Measurements from ENCODE around the gene MAGT1. TPM values are rescaled to one million over a fixed set of nuclear protein-coding genes. Genes with fewer than 3 reads are reported as not detected.

Gene MAGT1
- polyA plus RNA-seq, 1 donor (not counting 4 experiments of a cell fraction or from before 2014, with no cell fraction given): 55.4 TPM

- no peaks in the 10 kb centered on the region for H3K36me3 ChIP-seq (ENCODE audit: control insufficient read depth in 2 of 2, extremely low read depth in 1 of 2, insufficient read depth in 2 of 2, low read length in 2 of 2)
- no peak overlapping the region for H3K9ac ChIP-seq (ENCODE audit: control insufficient read depth, extremely low read depth, insufficient read depth, low read length)
- H3K9me1 ChIP-seq (ENCODE audit: control insufficient read depth, extremely low read depth, insufficient read depth, low read length): no peaks in the 10 kb centered on the region
- H4K20me1 ChIP-seq (ENCODE audit: control insufficient read depth, extremely low read depth, insufficient read depth, low read length): no peaks in the 10 kb centered on the region
- H3K27ac ChIP-seq (ENCODE audit: control insufficient read depth, insufficient read depth, low read length): no peak overlapping the region
- TF ChIP-seq EZH2 (IDR thresholded peaks at IDR 0.05; ENCODE audit: low read length) (no peak), CTCF (optimal IDR thresholded peaks at IDR 0.05 in 1 of 3, IDR thresholded peaks at IDR 0.05 in 1 of 3, conservative IDR thresholded peaks at IDR 0.05 in 1 of 3; ENCODE audit: extremely low read depth in 1 of 3, insufficient read depth in 2 of 3, low read length in 3 of 3) (no peak)
- no peaks in the 10 kb centered on the region for H3K27me3 ChIP-seq (ENCODE audit: control insufficient read depth, extremely low read depth, insufficient read depth, low read length)
- no peak overlapping the region for H3K4me3 ChIP-seq (ENCODE audit: control insufficient read depth in 2 of 3, extremely low read depth in 1 of 3, insufficient read depth in 2 of 3, low read depth in 1 of 3, low read length in 3 of 3)
- no peak overlapping the region for H3K4me2 ChIP-seq (ENCODE audit: control insufficient read depth, extremely low read depth, insufficient read depth, low read depth, low read length)
- DNase-seq (ENCODE audit: low read depth, low spot score) (no peak), FAIRE-seq (no peak)
- H2AFZ ChIP-seq (ENCODE audit: control insufficient read depth, low read length): no peak overlapping the region
- dilution Hi-C loops (cut with MboI; ENCODE audit: extremely low pct_ligation_motif_present, low sequenced_read_pairs): no loop called here
- no peaks in the 10 kb centered on the region for H3K4me1 ChIP-seq (ENCODE audit: control insufficient read depth, extremely low read depth, insufficient read depth, low read length)
- H3K9me3 ChIP-seq (ENCODE audit: control insufficient read depth, low read depth, low read length): no peaks in the 10 kb centered on the region
- no peaks in the 10 kb centered on the region for H3K79me2 ChIP-seq (ENCODE audit: control insufficient read depth, insufficient read depth, low read length)
These were observed 101.3 kb downstream of the MAGT1 start for GRCh38 chrX:77793946-77794345.

- no peak for DNase-seq (ENCODE audit: low read depth, low spot score)
- peak overlapping the region; percentile 32 for H3K4me2 ChIP-seq (ENCODE audit: control insufficient read depth, extremely low read depth, insufficient read depth, low read depth, low read length)
These were observed 107.2 kb downstream of the MAGT1 start for GRCh38 chrX:77788050-77788449.

More at GRCh38 chrX:77788050-77788449, 107.2 kb downstream of the MAGT1 start:
- peaks cover 5% of the 10 kb centered on the region for H4K20me1 ChIP-seq (ENCODE audit: control insufficient read depth, extremely low read depth, insufficient read depth, low read length)
- H3K79me2 ChIP-seq (ENCODE audit: control insufficient read depth, insufficient read depth, low read length): peaks cover 29% of the 10 kb centered on the region
- H3K9me1 ChIP-seq (ENCODE audit: control insufficient read depth, extremely low read depth, insufficient read depth, low read length): no peaks in the 10 kb centered on the region
- TF ChIP-seq CTCF (optimal IDR thresholded peaks at IDR 0.05 in 1 of 3, IDR thresholded peaks at IDR 0.05 in 1 of 3, conservative IDR thresholded peaks at IDR 0.05 in 1 of 3; ENCODE audit: extremely low read depth in 1 of 3, insufficient read depth in 2 of 3, low read length in 3 of 3) (no peak), EZH2 (IDR thresholded peaks at IDR 0.05; ENCODE audit: low read length) (no peak)
- no peak overlapping the region for H3K9ac ChIP-seq (ENCODE audit: control insufficient read depth, extremely low read depth, insufficient read depth, low read length)
- no peak overlapping the region for H3K27ac ChIP-seq (ENCODE audit: control insufficient read depth, insufficient read depth, low read length)
- dilution Hi-C loops (cut with MboI; ENCODE audit: extremely low pct_ligation_motif_present, low sequenced_read_pairs): no loop called here
- no peaks in the 10 kb centered on the region for H3K36me3 ChIP-seq (ENCODE audit: control insufficient read depth in 2 of 2, extremely low read depth in 1 of 2, insufficient read depth in 2 of 2, low read length in 2 of 2)
- no peaks in the 10 kb centered on the region for H3K27me3 ChIP-seq (ENCODE audit: control insufficient read depth, extremely low read depth, insufficient read depth, low read length)
- H3K4me3 ChIP-seq (ENCODE audit: control insufficient read depth in 2 of 3, extremely low read depth in 1 of 3, insufficient read depth in 2 of 3, low read depth in 1 of 3, low read length in 3 of 3): no peak overlapping the region
- peaks cover 7% of the 10 kb centered on the region for H3K4me1 ChIP-seq (ENCODE audit: control insufficient read depth, extremely low read depth, insufficient read depth, low read length)
- no peak overlapping the region for H2AFZ ChIP-seq (ENCODE audit: control insufficient read depth, low read length)
- no peak for FAIRE-seq
- H3K9me3 ChIP-seq (ENCODE audit: control insufficient read depth, low read depth, low read length): no peaks in the 10 kb centered on the region
